AG04450 (cell line): ENCODE measurements around the gene ATP2B2. TPM values are rescaled to one million over a fixed set of nuclear protein-coding genes. Genes with fewer than 3 reads are reported as not detected.

Experiments
- CTCF ChIA-PET: fragments of 300-600, 350-600 bp; formaldehyde crosslinking; extraction: SDS; loops from one replicate; lab custom pipeline; 2022; ENCODE audit warnings: antibody characterized with exemption, inconsistent platforms; lab: Charles Lee
- POLR2A ChIA-PET: fragments of 350-600 bp; formaldehyde crosslinking; extraction: SDS; loops from one replicate; lab custom pipeline; 2021; ENCODE audit warnings: antibody characterized with exemption, inconsistent platforms; lab: Yijun Ruan, JAX
- DNase-seq: peaks from one replicate; pipeline ENCODE4 v3.0.0-alpha.2; 2011; ENCODE audit warnings: low read depth, low spot score
- H3K27ac ChIP-seq: one replicate; pipeline ENCODE4 v1.5.1; 2012; ENCODE audit warnings: low read depth, low read length, control low read depth
- H3K27me3 ChIP-seq: one replicate; pipeline ENCODE4 v1.6.0; 2012; ENCODE audit warnings: low read length; ENCODE audit not compliant: control insufficient read depth, insufficient read depth
- H3K4me3 ChIP-seq: 2 replicates; pipeline ENCODE4 v1.5.1; 2011; ENCODE audit warnings: mild to moderate bottlenecking, low read depth, low read length, control low read depth
- H3K9me3 ChIP-seq: 2 replicates; pipeline ENCODE4 v1.5.1; 2012; ENCODE audit warnings: low read length; ENCODE audit not compliant: control insufficient read depth, insufficient read depth
- polyA plus RNA-seq: library from polyadenylated mRNA; depleted of rRNA; stranded (reverse); fragments of >200 nt; gene quantifications from 2 replicates; pipeline ENCODE4 v1.2.3, GENCODE V29; 2011
- TF ChIP-seq, protein P1 (sequence below): IDR thresholded peaks from 2 replicates; pipeline ENCODE4 v1.5.1; 2011; ENCODE audit warnings: low read depth, low read length, control low read depth, inconsistent platforms

The ATP2B2 gene
- polyA plus RNA-seq, 1 experiment: 0.01 TPM

DNA sequence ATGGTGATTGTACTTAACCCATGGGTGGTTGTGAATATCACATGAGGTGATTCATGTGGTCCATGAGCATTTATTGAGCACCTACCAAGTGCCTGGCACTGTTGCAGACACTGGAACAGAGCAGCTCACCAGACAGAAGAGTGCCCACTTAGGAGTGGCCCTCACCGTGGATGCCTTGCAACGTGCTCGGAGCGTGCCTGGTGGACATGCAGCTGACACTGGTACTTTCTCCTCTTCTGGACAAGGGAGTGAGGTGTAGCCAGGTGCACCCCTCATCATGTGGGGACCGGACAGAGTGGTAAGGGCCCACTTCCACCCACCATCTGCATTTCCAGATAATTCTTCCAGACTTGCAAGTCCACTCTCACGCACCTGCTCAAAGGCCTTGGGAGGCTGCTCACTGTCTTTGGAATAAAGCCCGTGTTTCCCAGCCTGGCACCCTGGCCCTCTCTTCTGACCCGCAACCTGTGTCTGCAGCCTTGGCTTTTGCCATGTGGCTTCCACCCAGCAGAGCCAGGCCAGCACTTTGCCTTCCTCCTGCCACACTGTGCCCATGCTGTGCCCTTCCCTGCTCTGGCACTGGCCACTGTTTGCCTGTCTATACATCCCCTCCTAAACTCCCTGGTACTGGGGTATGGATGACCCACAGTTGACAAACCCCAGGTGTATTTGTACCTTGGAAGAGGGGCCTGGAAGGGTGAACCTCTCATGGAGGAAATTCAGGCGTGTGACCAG, 93.6 kb downstream of the ATP2B2 start:
- H3K9me3 ChIP-seq: no peaks in the 10 kb centered on the region; the same call in 1 of the 2 replicates
- no peak overlapping the region for H3K27ac ChIP-seq
- no peak for DNase-seq
- H3K27me3 ChIP-seq: peaks cover 27% of the 10 kb centered on the region
- ChIA-PET POLR2A (no interaction called here), CTCF (no interaction called here)
- H3K4me3 ChIP-seq: no peak overlapping the region
- TF ChIP-seq, protein P1, sequence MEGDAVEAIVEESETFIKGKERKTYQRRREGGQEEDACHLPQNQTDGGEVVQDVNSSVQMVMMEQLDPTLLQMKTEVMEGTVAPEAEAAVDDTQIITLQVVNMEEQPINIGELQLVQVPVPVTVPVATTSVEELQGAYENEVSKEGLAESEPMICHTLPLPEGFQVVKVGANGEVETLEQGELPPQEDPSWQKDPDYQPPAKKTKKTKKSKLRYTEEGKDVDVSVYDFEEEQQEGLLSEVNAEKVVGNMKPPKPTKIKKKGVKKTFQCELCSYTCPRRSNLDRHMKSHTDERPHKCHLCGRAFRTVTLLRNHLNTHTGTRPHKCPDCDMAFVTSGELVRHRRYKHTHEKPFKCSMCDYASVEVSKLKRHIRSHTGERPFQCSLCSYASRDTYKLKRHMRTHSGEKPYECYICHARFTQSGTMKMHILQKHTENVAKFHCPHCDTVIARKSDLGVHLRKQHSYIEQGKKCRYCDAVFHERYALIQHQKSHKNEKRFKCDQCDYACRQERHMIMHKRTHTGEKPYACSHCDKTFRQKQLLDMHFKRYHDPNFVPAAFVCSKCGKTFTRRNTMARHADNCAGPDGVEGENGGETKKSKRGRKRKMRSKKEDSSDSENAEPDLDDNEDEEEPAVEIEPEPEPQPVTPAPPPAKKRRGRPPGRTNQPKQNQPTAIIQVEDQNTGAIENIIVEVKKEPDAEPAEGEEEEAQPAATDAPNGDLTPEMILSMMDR: no peak

DNA sequence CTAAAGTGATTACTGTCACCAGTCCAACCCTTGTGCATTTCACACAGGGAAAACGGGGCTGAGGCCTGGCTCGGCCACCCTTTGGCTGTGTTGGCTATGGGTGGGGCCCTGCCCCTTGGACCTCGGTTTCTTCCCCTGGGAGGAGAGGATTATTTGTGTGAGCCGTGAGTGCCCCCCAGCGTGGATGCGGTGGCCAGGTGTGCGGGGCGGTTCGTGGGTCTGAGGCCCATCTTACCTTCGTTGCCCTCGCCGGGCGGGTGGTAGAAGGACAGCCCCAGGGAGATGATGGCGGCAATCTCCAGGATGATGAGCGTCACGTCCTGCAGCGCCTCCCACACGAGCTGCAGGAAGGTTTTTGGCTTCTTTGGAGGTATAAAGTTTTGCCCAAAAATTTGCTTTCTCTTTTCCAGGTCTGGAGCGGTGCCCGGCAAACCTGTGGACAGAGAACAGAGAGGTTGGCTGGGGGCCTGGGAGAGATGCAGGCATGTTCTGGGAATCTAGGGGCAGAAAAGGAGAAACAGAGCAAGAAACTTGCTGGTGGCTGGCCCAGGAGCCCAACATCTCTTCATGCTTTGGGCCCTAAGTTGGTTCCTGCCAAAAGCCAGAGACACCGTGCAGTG, 94.9 kb downstream of the ATP2B2 start:
- no peaks in the 10 kb centered on the region; the same call in 1 of the 2 replicates for H3K9me3 ChIP-seq
- POLR2A ChIA-PET: no interaction called here
- peaks cover 18% of the 10 kb centered on the region for H3K27me3 ChIP-seq
- CTCF ChIA-PET: no interaction called here
- TF ChIP-seq, protein P1: no peak
- H3K4me3 ChIP-seq: no peak overlapping the region
- no peak for DNase-seq
- no peak overlapping the region for H3K27ac ChIP-seq

- TF ChIP-seq, protein P1: no peak
- no peak for DNase-seq
- H3K27me3 ChIP-seq: peaks cover 14% of the 10 kb centered on the region
- H3K27ac ChIP-seq: no peak overlapping the region
- H3K9me3 ChIP-seq: no peaks in the 10 kb centered on the region; the same call in 1 of the 2 replicates
- POLR2A ChIA-PET: no interaction called here
- CTCF ChIA-PET: interaction anchor here (1.1 to 2.3 kb wide), 3 partner anchors 9 to 330 kb away, joined by 4 to 8 read pairs (median 4); no protein-coding TSS in a partner anchor
- no peak overlapping the region for H3K4me3 ChIP-seq
These were observed 96.7 kb downstream of the ATP2B2 start for GRCh38 chr3:10408680-10409079.

- H3K9me3 ChIP-seq: no peaks in the 10 kb centered on the region; the same call in 1 of the 2 replicates
- H3K27me3 ChIP-seq: peaks cover 11% of the 10 kb centered on the region
- ChIA-PET CTCF (interaction anchor here (2.3 kb wide), 1 partner anchor 63 kb away, joined by 8 read pairs; no protein-coding TSS in a partner anchor), POLR2A (no interaction called here)
- H3K4me3 ChIP-seq: no peak overlapping the region
- no peak overlapping the region for H3K27ac ChIP-seq
- no peak for DNase-seq
- TF ChIP-seq, protein P1: no peak
These were observed 98.0 kb downstream of the ATP2B2 start for GRCh38 chr3:10407361-10407760.

GRCh38 chr3:10406414-10406813, 99.0 kb downstream of the ATP2B2 start:
- no peaks in the 10 kb centered on the region; the same call in 1 of the 2 replicates for H3K9me3 ChIP-seq
- ChIA-PET CTCF (no interaction called here), POLR2A (no interaction called here)
- no peak overlapping the region for H3K27ac ChIP-seq
- TF ChIP-seq, protein P1: no peak
- no peak overlapping the region for H3K4me3 ChIP-seq
- no peak for DNase-seq
- H3K27me3 ChIP-seq: peaks cover 11% of the 10 kb centered on the region
